DND-41 (cell line): ENCODE measurements around the gene CPAMD8.
"Not testable (repeated sequence)": the region's sequence is repeated elsewhere in the genome, so short reads cannot be mapped to it uniquely, and the experiment has no call there.

Experiments used
- ATAC-seq: fragments of 200-7000 bp; cut with Tn5 transposase; 3 replicates; pipeline ENCODE4 v1.9.1; 2021; ENCODE audit warnings: low read depth; ENCODE audit not compliant: insufficient read depth
- DNase-seq: peaks from one replicate; pipeline ENCODE4 v3.0.0-alpha.2; 2020
- H2AFZ ChIP-seq: 2 replicates; pipeline ENCODE4 v1.6.0; 2012; ENCODE audit warnings: low read depth, low read length
- H3K27ac ChIP-seq: 2 replicates; pipeline ENCODE4 v1.5.1; 2012; ENCODE audit warnings: low read length, inconsistent platforms
- H3K27me3 ChIP-seq: fragments of 200-600 bp; sonication (generic); 2 replicates; pipeline ENCODE4 v1.6.0; 2012; ENCODE audit warnings: low read length, mild to moderate bottlenecking, inconsistent platforms; ENCODE audit not compliant: insufficient read depth, poor library complexity
- H3K36me3 ChIP-seq: 2 replicates; pipeline ENCODE4 v1.5.1; 2012; ENCODE audit warnings: low read length, inconsistent platforms; ENCODE audit not compliant: insufficient read depth
- H3K4me1 ChIP-seq: 2 replicates; pipeline ENCODE4 v1.5.1; 2012; ENCODE audit warnings: mild to moderate bottlenecking, low read length; ENCODE audit not compliant: insufficient read depth
- H3K4me2 ChIP-seq: 2 replicates; pipeline ENCODE4 v1.6.0; 2012; ENCODE audit warnings: mild to moderate bottlenecking, moderate library complexity, low read length, inconsistent platforms; ENCODE audit not compliant: insufficient read depth
- H3K4me3 ChIP-seq, 2 experiments: fragments of 200-600 bp in 1 of 2; shearing (Covaris generic) in 1 of 2; 2 replicates each; pipeline ENCODE4 v1.5.1; 2012 to 2016; ENCODE audit warnings: inconsistent platforms in 2 of 2, low read length in 2 of 2, mild to moderate bottlenecking in 2 of 2, low read depth in 1 of 2, moderate library complexity in 1 of 2
- H3K79me2 ChIP-seq: 2 replicates; pipeline ENCODE4 v1.6.0; 2012; ENCODE audit warnings: low read length, inconsistent platforms; ENCODE audit not compliant: insufficient read depth
- H3K9ac ChIP-seq: 2 replicates; pipeline ENCODE4 v1.6.0; 2012; ENCODE audit warnings: low read depth, mild to moderate bottlenecking, inconsistent platforms, low read length, moderate library complexity
- H3K9me3 ChIP-seq: 2 replicates; pipeline ENCODE4 v1.5.1; 2012; ENCODE audit warnings: low read length, moderate library complexity, mild to moderate bottlenecking, inconsistent platforms; ENCODE audit not compliant: insufficient read depth, severe bottlenecking
- H4K20me1 ChIP-seq: 2 replicates; pipeline ENCODE4 v1.6.0; 2012; ENCODE audit warnings: low read length; ENCODE audit not compliant: insufficient read depth
- EZH2 ChIP-seq: IDR thresholded peaks from 3 replicates; pipeline ENCODE4 v1.6.1; 2012; ENCODE audit warnings: borderline replicate concordance, low read depth, mild to moderate bottlenecking, moderate library complexity, low read length, inconsistent platforms; ENCODE audit not compliant: severe bottlenecking
- TF ChIP-seq, protein P1 (sequence below): IDR thresholded peaks from 2 replicates; pipeline ENCODE4 v1.5.1; 2012; ENCODE audit warnings: borderline replicate concordance, low read length, moderate library complexity, mild to moderate bottlenecking; ENCODE audit not compliant: poor library complexity, severe bottlenecking; ENCODE audit errors: extremely low read depth

The CPAMD8 gene

DNA sequence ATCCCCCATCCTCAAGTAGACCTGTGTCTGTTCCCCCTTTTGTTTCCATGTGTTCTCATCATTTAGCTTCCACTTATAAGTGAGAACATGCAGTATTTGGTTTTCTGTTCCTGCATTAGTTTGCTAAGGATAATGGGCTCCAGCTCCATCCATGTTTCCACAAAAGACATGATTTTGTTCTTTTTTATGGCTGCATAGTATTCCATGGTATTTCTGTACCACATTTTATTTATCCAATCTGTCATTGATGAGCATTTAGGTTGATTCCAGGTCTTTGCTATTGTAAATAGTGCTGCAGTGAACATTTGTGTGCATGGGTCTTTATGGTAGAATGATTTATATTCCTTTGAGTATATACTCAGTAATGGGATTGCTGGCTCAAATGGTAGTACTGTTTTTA is 68.3 kb downstream of the CPAMD8 start:
- ATAC-seq, H3K36me3 ChIP-seq, H3K4me3 ChIP-seq, H4K20me1 ChIP-seq, H2AFZ ChIP-seq, H3K79me2 ChIP-seq, DNase-seq, H3K4me1 ChIP-seq, H3K27me3 ChIP-seq, H3K9ac ChIP-seq, H3K4me2 ChIP-seq, H3K9me3 ChIP-seq, H3K27ac ChIP-seq: not testable (repeated sequence)

DNA sequence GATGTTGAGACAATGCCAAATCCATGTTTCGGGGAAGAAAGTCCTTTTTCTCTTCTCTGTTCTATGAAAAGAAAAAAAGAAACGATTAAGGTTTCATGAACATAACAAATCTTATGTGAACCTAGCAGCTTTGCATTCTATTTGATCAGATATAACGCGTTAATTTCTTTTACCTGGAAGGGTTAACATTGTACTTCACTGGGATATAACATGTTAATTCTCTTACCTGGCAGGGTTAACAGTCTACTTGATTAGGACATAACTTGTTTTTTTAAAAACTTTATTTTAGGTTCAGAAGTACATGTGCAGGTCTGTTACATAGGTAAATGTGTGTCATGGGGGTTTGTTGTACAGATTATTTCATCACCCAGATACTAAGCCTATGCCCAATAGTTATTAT is 68.8 kb downstream of the CPAMD8 start:
- Histone ChIP-seq H3K4me1 (no peaks in the 10 kb centered on the region), H3K79me2 (no peaks in the 10 kb centered on the region), H3K27me3 (peaks cover 3% of the 10 kb centered on the region), H3K36me3 (no peaks in the 10 kb centered on the region), H4K20me1 (no peaks in the 10 kb centered on the region), H3K9ac (no peak overlapping the region), H3K4me3 (no peak overlapping the region), H2AFZ (no peak overlapping the region), H3K9me3 (no peaks in the 10 kb centered on the region), H3K4me2 (no peak overlapping the region), H3K27ac (no peak overlapping the region)
- DNase-seq (no peak), ATAC-seq (no peak)
- TF ChIP-seq, protein P1, sequence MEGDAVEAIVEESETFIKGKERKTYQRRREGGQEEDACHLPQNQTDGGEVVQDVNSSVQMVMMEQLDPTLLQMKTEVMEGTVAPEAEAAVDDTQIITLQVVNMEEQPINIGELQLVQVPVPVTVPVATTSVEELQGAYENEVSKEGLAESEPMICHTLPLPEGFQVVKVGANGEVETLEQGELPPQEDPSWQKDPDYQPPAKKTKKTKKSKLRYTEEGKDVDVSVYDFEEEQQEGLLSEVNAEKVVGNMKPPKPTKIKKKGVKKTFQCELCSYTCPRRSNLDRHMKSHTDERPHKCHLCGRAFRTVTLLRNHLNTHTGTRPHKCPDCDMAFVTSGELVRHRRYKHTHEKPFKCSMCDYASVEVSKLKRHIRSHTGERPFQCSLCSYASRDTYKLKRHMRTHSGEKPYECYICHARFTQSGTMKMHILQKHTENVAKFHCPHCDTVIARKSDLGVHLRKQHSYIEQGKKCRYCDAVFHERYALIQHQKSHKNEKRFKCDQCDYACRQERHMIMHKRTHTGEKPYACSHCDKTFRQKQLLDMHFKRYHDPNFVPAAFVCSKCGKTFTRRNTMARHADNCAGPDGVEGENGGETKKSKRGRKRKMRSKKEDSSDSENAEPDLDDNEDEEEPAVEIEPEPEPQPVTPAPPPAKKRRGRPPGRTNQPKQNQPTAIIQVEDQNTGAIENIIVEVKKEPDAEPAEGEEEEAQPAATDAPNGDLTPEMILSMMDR = no peak
- no peak for TF ChIP-seq EZH2

DNA sequence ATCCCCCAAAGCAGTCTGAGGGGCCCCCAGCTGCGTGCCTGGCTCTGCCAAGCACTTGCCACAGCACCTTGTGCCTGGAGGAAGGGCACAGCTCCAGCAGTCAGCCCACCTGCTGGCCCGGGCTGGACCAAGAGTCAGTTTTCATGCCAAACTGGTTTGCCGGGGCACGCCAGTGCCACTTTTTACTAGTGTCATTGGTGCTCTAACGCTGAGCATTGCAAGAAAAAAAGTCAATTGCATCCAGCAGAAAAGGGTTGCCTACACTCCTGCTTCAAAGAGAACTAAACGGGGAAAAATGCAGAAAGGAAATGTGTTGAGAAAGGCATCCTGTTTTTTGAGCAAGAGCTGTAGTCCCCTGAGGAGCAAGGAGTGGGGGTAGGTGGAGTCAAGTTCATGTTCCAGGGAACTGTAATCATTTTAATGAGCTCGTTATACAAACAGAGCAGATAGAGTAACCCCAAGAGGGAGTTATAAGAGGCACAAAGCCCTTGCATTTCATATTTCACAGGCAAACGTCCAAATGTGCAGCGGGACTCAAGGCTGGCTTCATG is 69.4 kb downstream of the CPAMD8 start:
- no peak overlapping the region for H3K4me2 ChIP-seq
- TF ChIP-seq, protein P1 = no peak
- no peak for TF ChIP-seq EZH2
- ATAC-seq = no peak
- no peaks in the 10 kb centered on the region for H3K36me3 ChIP-seq
- peaks cover 3% of the 10 kb centered on the region for H3K27me3 ChIP-seq
- H3K27ac ChIP-seq = no peak overlapping the region
- H4K20me1 ChIP-seq = no peaks in the 10 kb centered on the region
- no peaks in the 10 kb centered on the region for H3K9me3 ChIP-seq
- no peak overlapping the region for H3K4me3 ChIP-seq
- no peaks in the 10 kb centered on the region for H3K4me1 ChIP-seq
- no peak overlapping the region for H2AFZ ChIP-seq
- no peak for DNase-seq
- H3K79me2 ChIP-seq = no peaks in the 10 kb centered on the region
- H3K9ac ChIP-seq = no peak overlapping the region

DNA sequence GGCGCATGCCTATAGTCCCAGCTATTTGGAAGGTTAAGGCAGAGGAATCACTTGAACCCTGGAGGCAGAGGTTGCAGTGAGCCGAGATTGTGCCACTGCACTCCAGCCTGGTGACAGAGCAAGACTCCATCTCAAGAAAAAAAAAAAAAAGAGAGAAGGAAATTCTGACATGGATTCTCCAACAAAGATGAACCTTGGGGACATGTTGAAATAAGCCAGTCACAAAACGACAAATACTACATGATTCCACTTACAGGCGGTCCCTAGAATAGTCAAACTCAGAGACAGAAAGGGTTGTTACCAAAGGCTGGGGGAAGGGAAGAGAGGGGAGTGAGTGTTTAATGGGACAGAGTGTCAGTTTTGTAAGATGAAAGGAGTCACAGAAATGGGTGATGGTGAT is 71.4 kb downstream of the CPAMD8 start:
- ATAC-seq = no peak
- H3K27ac ChIP-seq = no peak overlapping the region
- no peak overlapping the region for H2AFZ ChIP-seq
- H3K27me3 ChIP-seq = peaks cover 3% of the 10 kb centered on the region
- no peaks in the 10 kb centered on the region for H3K36me3 ChIP-seq
- H3K4me2 ChIP-seq = no peak overlapping the region
- TF ChIP-seq, protein P1 = no peak
- TF ChIP-seq EZH2 = no peak
- H3K9me3 ChIP-seq = no peaks in the 10 kb centered on the region
- no peak overlapping the region for H3K9ac ChIP-seq
- H3K79me2 ChIP-seq = no peaks in the 10 kb centered on the region
- H4K20me1 ChIP-seq = no peaks in the 10 kb centered on the region
- DNase-seq = no peak
- no peaks in the 10 kb centered on the region for H3K4me1 ChIP-seq
- no peak overlapping the region for H3K4me3 ChIP-seq
